22Rv1 (cell line): ENCODE results near the gene PNPT1.

Experiments
- CTCF ChIP-seq: fragments of 450-650 bp; IDR thresholded peaks from 2 replicates; pipeline ENCODE4 v1.5.1; 2017; ENCODE audit warnings: mild to moderate bottlenecking
- ZFX ChIP-seq: fragments of 450-650 bp; IDR thresholded peaks from 2 replicates; pipeline ENCODE4 v1.6.1; 2017; ENCODE audit warnings: antibody characterized with exemption, borderline replicate concordance

- TF ChIP-seq CTCF, result no peak
- no peak for TF ChIP-seq ZFX
Measured at GRCh38 chr2:55712477-55713060, 18.9 kb upstream of the PNPT1 start.
